Psoas muscle (tissue), 8 donors: ENCODE results near the gene ERGIC2. TPM values are rescaled to one million over a fixed set of nuclear protein-coding genes. Genes with fewer than 3 reads are reported as not detected.
A peak's percentile ranks its signal among the peaks of the same experiment; 100 is the strongest.
"Not testable (repeated sequence)": the region's sequence is repeated elsewhere in the genome, so short reads cannot be mapped to it uniquely, and the experiment has no call there.

Source experiments
- ATAC-seq, 4 donors: fragments of 200-7000 bp; cut with Tn5 transposase; one replicate each; pipeline ENCODE4 v1.9.1; 2020; ENCODE audit warnings: moderate library complexity in 3 of 4, mild to moderate bottlenecking in 2 of 4
- DNase-seq, 2 donors: peaks; one replicate each; pipeline ENCODE4 v3.0.0-alpha.2; 2020
- H3K27ac ChIP-seq: fragments of 200-600 bp; one replicate; pipeline ENCODE4 v1.8.0; 2022
- H3K27me3 ChIP-seq, 3 donors: fragments of 200-600 bp in 1 of 3; one replicate each; pipeline versions ENCODE4 v1.6.1 to v1.8.0; 2013 to 2022; ENCODE audit warnings: low read length in 2 of 3, mild to moderate bottlenecking in 2 of 3, moderate library complexity in 1 of 3; ENCODE audit not compliant: insufficient read depth in 3 of 3
- H3K36me3 ChIP-seq, 2 donors: fragments of 200-600 bp in 1 of 2; one replicate each; pipeline versions ENCODE4 v1.6.1 to v1.8.0; 2013 to 2022; ENCODE audit warnings: low read depth in 1 of 2, mild to moderate bottlenecking in 1 of 2, moderate library complexity in 1 of 2; ENCODE audit not compliant: insufficient read depth in 1 of 2
- H3K4me1 ChIP-seq: fragments of 200-600 bp; one replicate; pipeline ENCODE4 v1.8.0; 2022
- H3K4me3 ChIP-seq: fragments of 200-600 bp; one replicate; pipeline ENCODE4 v1.8.0; 2022; ENCODE audit warnings: mild to moderate bottlenecking
- H3K9me3 ChIP-seq: fragments of 200-600 bp; one replicate; pipeline ENCODE4 v1.8.0; 2022
- CTCF ChIP-seq: fragments of 200-600 bp; IDR thresholded peaks from one replicate; pipeline ENCODE4 v1.8.0; 2022; ENCODE audit warnings: antibody characterized with exemption
- WGBS, 3 donors: extraction: QIAGEN DNeasy Blood & Tissue Kit; methylation state at CpG; one replicate each; pipeline versions ENCODE4 v1.1.6 to v1.1.7; 2013; 5-methylcytosine and 5-hydroxymethylcytosine counted together
- intact Hi-C, 2 donors: fragments of 100-400 bp; cut with DNase I; formaldehyde crosslinking; loops; one replicate each; pipeline versions ENCODE4 v1.11.0 to v1.14.2; 2022
- polyA plus RNA-seq, 3 donors: library from polyadenylated mRNA; stranded (reverse); fragments of 200-250 nt; gene quantifications; one replicate each; pipeline ENCODE4 v1.2.3, GENCODE V29; 2013
- total RNA-seq, 4 donors: library from RNA; stranded (reverse); fragmentation: NEBNext Ultra II Directional in 2 of 4; extraction: Animal tissue kit (Norgen Biotek cat#: 25700) in 2 of 4; gene quantifications; one replicate each; pipeline versions ENCODE4 v1.2.1 to v1.2.4, GENCODE V29; 2021 to 2023
- donor health status: healthy with polysubstance abuse.
- donor health status: DM: no; HTN: no; CAD: no; lungs with moderate emphysema.
- donor health status: Bipolar disorder and iron deficiency.
- donor health status: healthy.
- donor health status: DM: yes; HTN: yes; CAD: no.
- donor health status: DM: no; HTN: no; CAD: no.
- donor health status: DM: no; HTN: no; CAD: no.
- donor health status: DM: yes; HTN: yes; CAD: no.

ERGIC2 gene
- total and polyA plus RNA-seq, 7 donors = 40.8 to 96.1 (median 68.5) TPM

DNA sequence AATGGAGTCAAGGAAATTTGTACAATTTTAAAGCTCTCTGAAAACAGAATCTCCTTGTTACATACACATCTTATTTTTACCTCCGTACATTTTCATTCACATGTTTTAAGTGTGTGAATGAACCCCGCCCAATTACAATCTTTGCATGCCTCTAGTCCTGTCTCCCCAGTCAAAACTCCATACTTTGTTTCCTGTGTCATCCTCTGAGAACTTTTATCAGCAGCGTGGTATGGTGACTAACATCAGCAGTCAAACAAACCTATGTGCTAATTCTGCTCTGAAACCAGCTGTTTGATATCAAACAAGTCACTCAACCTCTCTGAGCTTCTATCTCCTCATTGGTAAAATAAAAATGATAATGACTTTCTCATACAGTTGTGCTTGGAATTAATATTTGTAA lies 15.8 kb upstream of the ERGIC2 start:
- Histone ChIP-seq H3K9me3 (no peaks in the 10 kb centered on the region), H3K27ac (no peak overlapping the region), H3K27me3 (no peaks in the 10 kb centered on the region), H3K36me3 (no peaks in the 10 kb centered on the region), H3K4me1 (no peaks in the 10 kb centered on the region), H3K4me3 (no peak overlapping the region)
- ATAC-seq = no peak
- intact Hi-C loops = no loop called here
- 80 to 86% (median 81%) methylated on average over 3 of the region's 3 CpGs for WGBS, 3 donors
- no peak for DNase-seq
- TF ChIP-seq CTCF = no peak

DNA sequence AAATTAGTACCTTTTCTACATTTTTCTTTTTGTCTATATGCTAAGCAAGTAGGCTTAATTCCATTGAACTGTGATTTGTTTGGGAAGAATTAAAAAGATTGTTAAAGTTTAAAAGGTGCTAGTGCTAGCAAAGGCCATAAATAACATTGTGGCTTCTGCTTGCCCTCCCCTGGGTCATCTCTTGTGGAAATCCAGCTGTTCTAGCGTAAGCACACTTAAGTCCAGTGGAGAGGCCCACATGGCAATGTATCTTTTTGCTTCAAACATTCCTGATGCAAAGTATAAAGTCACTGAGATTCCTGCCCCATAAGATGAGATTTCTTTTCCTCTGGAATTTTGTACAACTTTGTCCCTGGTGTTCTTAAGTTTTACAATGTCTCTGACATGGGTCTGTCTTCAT lies 14.4 kb upstream of the ERGIC2 start:
- 69 to 92% (median 91%) methylated on average over 1 of the region's 1 CpG for WGBS, 3 donors
- H3K27me3 ChIP-seq = no peaks in the 10 kb centered on the region
- intact Hi-C loops = no loop called here
- no peak overlapping the region for H3K4me3 ChIP-seq
- H3K36me3 ChIP-seq = no peaks in the 10 kb centered on the region
- ATAC-seq (no peak), DNase-seq (no peak)
- no peak for TF ChIP-seq CTCF
- H3K4me1 ChIP-seq = no peaks in the 10 kb centered on the region
- H3K27ac ChIP-seq = no peak overlapping the region
- no peaks in the 10 kb centered on the region for H3K9me3 ChIP-seq

DNA sequence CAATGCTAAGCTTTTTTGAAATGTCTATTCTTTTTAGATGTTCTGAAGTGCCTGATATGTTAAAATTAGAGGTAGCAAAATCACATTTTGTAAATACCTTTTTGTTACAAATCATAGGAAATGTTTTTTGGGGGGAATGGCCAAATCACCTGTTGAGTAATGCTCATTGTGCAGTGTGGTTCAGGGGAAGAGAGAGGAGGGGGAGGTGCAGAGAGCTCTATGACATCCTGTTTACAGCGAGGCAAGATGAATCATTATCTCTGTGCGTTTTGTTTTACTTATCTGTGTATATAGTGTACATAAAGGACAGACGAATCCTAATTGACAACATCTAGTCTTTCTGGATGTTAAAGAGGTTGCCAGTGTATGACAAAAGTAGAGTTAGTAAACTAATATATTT lies 9.4 kb upstream of the ERGIC2 start:
- H3K9me3 ChIP-seq, intact Hi-C loops, H3K27ac ChIP-seq, H3K36me3 ChIP-seq, H3K27me3 ChIP-seq, H3K4me1 ChIP-seq, H3K4me3 ChIP-seq, ATAC-seq, DNase-seq: not testable (repeated sequence)
- WGBS, 3 donors = 72 to 75% (median 74%) methylated on average over 3 of the region's 3 CpGs

DNA sequence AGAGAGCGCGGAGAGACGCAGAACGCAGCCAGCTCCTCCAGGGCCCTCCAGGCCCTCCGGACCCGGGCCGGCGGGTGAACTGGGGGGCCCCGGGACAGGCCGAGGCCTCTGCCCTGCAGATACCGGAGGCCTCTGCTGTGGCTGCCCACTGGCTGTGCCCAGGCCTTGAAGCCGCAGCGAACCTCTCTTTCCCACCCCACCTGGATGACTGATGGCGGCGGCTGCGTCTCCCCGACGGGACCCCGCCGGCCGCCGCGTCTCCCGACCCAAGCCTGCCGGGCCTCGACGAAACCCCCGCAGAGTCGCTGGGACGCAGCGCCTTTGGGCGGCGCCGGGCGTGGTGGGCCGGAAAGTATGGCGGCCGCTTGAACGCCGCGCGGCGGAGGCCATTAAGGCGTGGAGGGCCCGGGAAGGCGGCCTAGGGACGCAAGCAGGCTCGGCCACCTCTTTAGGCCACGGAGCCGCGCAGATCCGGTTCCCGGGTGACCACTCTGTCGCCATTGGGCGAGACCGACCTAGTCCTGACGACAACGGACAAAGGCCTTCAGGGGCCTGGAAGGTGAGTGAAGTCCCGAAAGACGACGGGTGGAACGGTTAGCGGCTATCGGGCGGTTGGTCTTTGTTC lies 8.4 kb upstream of the ERGIC2 start:
- Histone ChIP-seq H3K4me3 (no peak overlapping the region), H3K27ac (no peak overlapping the region), H3K27me3 (no peaks in the 10 kb centered on the region), H3K36me3 (no peaks in the 10 kb centered on the region), H3K4me1 (no peaks in the 10 kb centered on the region), H3K9me3 (no peaks in the 10 kb centered on the region)
- ATAC-seq (no peak), DNase-seq (no peak)
- 94% methylated on average over 65 of the region's 65 CpGs for WGBS, 3 donors
- intact Hi-C loops = no loop called here
- TF ChIP-seq CTCF = no peak

DNA sequence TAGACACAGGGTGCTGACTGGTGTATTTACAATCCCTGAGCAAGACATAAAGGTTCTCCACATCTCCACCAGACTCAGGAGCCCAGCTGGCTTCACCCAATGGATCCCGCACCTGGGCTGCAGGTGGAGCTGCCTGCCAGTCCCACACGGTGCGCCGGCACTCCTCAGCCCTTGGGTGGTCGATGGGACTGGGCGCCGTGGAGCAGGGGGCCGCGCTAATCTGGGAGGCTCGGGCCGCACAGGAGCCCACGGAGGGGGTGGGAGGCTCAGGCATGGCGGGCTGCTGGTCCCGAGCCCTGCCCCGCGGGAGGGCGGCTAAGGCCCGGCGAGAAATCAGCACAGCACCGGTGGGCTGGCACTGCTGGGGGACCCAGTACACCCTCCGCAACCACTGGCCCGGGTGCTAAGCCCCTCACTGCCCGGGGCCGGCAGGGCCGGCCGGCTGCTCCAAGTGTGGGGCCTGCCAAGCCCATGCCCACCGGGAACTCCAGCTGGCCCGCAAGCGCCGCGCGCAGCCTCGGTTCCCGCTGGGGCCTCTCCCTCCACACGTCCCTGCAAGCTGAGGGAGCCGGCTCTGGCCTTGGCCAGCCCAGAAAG lies 5.2 kb upstream of the ERGIC2 start:
- H3K4me3 ChIP-seq, H3K36me3 ChIP-seq, H3K27me3 ChIP-seq, H3K4me1 ChIP-seq, H3K27ac ChIP-seq, ATAC-seq, intact Hi-C loops, H3K9me3 ChIP-seq: not testable (repeated sequence)
- DNase-seq = peak in 1 of 2 donors; percentile 38
- 93 to 96% (median 95%) methylated on average over 31 to 36 of the region's 36 CpGs for WGBS, 3 donors

DNA sequence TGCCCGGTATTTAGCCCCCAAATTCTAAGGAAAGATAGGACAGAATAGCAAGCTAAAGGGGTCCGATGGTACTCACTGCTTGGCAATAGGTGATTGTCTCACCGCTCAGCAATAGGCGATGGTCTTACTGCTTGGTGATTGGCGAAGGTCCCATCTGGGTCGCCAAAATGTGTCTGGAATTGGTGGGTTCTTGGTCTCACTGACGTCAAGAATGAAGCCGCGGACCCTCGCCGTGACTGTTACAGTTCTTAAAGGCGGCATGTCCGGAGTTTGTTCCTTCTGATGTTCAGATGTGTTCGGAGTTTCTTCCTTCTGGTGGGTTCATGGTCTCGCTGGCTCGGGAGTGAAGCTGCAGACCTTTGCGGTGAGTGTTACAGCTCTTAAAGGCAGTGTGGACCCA lies 4.2 kb upstream of the ERGIC2 start:
- H3K27ac ChIP-seq, H3K4me3 ChIP-seq, H3K36me3 ChIP-seq, H3K9me3 ChIP-seq, ATAC-seq, H3K27me3 ChIP-seq, DNase-seq, intact Hi-C loops, H3K4me1 ChIP-seq: not testable (repeated sequence)
- 91 to 96% (median 95%) methylated on average over 17 of the region's 17 CpGs for WGBS, 3 donors
